Embryonic facial prominence (tissue), 1 donor: ENCODE data around the gene SPECC1.
"Not testable (repeated sequence)": the region's sequence is repeated elsewhere in the genome, so short reads cannot be mapped to it uniquely, and the experiment has no call there.

Experiments used
- DNase-seq: peaks from one replicate; pipeline ENCODE4 v3.0.0-alpha.2; 2016; ENCODE audit errors: extremely low spot score

The SPECC1 gene

GRCh38 chr17:20010099-20010863 is 1.1 kb downstream of the SPECC1 start:
- peak; percentile 58 for DNase-seq

GRCh38 chr17:20010936-20011335 is 1.8 kb downstream of the SPECC1 start:
- DNase-seq: no peak

GRCh38 chr17:20012017-20012536 is 2.9 kb downstream of the SPECC1 start:
- no peak for DNase-seq

GRCh38 chr17:20016475-20016992 is 7.4 kb downstream of the SPECC1 start:
- not testable (repeated sequence) for DNase-seq

DNA sequence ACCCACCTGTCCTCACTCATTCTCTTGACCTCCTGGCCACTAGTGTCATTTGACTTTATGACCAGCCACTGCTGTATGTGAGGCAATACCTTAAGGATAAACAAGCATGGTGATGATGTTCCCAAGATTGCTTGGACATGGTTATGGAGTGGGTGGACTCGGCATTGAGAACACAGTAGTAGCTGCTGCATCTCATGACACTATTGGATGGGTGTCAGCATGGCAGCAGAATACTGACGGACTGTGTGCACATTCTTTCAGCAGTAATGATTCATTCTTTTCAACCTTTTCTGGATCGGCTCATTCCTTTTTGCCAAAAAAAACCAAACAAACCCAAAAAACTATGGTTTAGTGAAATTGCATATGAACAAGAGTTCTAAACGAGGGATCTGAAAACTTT is 13.5 kb downstream of the SPECC1 start:
- no peak for DNase-seq

DNA sequence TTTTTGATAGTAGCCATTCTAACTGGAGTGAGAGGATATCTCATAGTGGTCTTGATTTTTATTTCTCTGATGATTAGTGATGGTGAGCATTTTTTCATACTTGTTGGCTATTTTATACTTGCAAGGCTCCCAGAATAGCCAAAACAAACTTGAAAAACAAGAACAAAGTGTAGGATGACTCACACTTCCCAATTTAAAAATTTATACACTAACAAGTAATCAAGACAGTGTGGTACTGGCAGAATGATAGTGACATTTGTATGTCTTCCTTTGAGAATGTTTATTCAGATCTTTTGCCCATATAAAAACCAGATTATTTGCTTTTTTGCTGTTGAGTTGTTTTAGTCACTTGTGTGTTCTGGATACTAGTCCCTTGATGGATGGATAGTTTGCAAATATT is 17.8 kb downstream of the SPECC1 start:
- DNase-seq: no peak

- no peak for DNase-seq
Measured at GRCh38 chr17:20028443-20028842, 19.3 kb downstream of the SPECC1 start.

- DNase-seq: no peak
Measured at GRCh38 chr17:20032636-20033035, 23.5 kb downstream of the SPECC1 start.

DNA sequence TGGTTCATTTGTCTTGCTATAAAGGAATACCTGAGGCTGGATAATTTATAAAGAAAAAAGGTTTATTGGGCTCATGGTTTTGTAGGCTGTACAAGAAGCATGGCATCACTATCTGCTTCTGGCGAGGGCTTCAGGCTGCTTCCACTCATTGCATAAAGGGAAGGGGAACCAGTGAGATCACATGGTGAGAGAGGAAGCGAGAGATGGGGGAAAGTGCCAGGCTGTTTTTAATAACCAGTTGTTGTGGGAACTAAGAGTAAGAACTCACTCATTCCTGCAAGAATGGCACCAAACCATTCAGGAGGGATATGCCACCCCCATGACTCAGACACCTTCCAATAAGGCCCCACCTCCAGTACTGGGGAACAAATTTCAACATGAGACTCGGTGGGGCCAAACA is 24.3 kb downstream of the SPECC1 start:
- no peak for DNase-seq

DNA sequence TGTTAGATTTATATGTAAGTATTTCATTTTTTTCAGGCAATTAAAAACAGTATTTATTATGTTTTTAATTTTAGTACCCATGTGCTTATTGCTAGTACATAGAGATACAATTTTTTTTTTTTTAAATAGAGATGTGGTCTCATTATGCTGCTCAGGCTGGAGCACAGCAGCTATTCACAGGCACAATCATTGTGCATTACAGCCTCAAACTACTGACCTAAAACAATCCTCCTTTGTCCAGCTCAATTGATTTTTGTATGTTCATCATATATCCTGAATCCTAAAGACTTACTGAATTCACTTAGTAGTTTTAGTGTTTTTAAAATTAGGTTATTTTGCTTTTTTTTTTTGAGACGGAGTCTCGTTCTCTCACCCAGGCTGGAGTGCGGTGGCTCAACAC is 26.3 kb downstream of the SPECC1 start:
- no peak for DNase-seq

DNA sequence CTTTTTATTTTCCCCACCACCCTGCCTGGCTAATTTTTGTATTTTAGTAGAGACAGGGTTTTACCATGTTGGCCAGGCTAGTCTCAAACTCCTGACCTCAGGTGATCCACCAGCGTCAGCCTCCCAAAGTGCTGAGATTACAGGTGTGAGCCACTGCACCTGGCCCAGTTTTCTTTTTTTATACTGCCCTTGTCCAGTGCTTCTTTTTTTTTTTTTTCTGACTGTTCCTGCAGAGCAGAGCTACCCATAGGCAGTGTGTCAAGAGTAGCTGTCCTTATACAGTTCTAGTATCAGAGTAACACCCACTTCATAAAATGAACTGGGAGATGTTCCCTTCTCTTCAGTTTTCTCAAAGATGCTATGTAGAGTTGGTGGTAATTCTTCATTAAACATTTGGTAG is 28.1 kb downstream of the SPECC1 start:
- DNase-seq: not testable (repeated sequence)

DNA sequence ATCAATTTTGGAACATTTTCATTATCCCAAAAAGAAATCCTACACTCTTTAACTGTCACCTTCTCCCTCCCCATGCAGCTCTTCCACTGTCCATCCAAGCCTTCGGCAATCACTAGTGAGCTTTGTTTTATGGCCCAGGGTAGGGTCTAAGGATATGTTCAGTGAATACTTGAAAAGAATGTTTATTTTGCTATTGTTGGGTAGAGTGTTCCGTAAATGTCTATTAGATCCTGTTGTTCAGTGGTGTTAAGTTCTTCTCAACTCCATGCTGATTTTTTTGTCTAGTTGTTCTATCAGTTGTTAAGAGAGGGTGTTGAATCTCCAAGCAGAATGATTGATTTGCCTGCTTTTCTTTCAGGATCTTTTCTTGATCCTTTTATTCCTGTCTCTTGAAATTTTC is 29.9 kb downstream of the SPECC1 start:
- no peak for DNase-seq

GRCh38 chr17:20040216-20040615 is 31.1 kb downstream of the SPECC1 start:
- no peak for DNase-seq

GRCh38 chr17:20043021-20043420 is 33.9 kb downstream of the SPECC1 start:
- no peak for DNase-seq

- no peak for DNase-seq
Measured at GRCh38 chr17:20045476-20045875, 36.3 kb downstream of the SPECC1 start.

- DNase-seq: no peak
Measured at GRCh38 chr17:20046629-20047028, 37.5 kb downstream of the SPECC1 start.

- no peak for DNase-seq
Measured at GRCh38 chr17:20051624-20052023, 42.5 kb downstream of the SPECC1 start.

GRCh38 chr17:20053361-20053964 is 44.3 kb downstream of the SPECC1 start:
- DNase-seq: no peak

GRCh38 chr17:20059728-20060188 is 50.6 kb downstream of the SPECC1 start:
- DNase-seq: no peak

DNA sequence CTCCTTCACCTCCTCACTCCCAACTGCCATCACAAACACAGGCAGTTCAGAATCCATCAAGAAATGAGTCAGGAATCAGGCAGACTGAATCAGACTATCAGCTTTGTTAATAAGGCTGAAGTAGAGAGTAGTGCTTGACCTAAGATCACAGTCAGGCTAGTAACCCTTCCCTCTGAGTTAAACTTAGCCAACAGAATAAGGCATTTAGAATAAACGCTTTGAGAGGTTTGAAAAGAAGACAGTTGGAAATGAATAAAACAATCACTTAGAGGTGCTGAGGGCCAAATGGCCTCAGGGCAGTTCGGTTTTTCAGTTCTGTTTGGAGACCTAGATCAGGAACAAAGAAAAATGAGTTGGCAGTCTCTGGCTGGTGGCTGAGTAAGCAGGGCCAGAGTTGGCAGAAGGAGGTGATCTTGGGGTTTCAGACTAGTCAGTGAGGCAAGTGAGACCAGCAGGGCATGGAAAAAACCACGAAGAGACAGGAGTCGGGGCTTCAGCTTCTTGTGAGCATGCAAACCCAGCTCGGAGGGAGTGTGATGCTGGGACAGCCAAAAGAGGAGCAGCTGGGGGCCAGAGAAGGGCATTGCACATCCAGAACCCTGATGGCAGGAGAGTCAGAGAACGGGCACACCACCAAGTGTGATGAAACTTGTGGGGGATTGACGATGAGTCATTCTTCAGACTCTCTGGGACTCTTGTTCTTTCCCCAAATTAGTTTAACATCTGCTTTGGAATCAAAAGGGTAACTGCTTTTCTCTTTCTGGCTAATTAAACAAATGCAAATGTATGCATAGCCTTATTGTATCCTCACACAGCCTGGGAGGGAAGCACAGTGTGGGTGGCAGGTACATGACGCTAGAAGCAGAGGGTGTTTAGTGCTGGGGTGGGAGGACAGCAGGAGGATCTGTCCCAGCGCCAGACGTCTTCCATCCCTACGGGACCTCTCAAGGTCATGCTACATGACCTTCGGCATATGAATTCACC is 54.8 kb downstream of the SPECC1 start:
- DNase-seq: no peak

- peak; percentile 52 for DNase-seq
Measured at GRCh38 chr17:20066253-20066652, 57.1 kb downstream of the SPECC1 start.

DNA sequence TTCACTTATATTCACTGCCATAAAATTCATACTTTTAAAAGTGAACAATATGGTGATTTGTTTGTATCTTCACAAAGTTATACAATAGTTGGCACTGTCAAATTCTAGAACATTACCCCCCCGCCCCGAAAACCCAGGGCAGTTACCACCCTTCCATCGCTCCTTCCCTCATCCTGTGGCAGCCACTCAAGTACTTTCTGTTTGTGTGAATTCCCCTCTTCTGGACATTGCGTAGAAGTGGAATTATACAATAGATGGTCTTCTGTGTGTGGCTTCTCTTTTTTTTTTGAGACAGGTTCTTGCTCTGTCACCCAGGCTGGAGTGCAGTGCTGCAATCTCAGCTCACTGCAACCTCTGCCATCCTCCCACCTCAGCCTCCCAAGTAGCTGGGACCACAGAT is 58.6 kb downstream of the SPECC1 start:
- DNase-seq: no peak
